ENCODE data around the gene DNAJC30. TPM values are rescaled to one million over a fixed set of nuclear protein-coding genes. Genes with fewer than 3 reads are reported as not detected.

DNAJC30 gene
- polyA plus RNA-seq, 12 donors = 4.9 to 11.3 (median 6.5) TPM; not detected in 1

GRCh38 chr7:73652541-73652949 is 30.7 kb downstream of the DNAJC30 start:
- DNase-seq = no peak

GRCh38 chr7:73650524-73650923 is 32.7 kb downstream of the DNAJC30 start:
- DNase-seq = no peak

- DNase-seq = no peak
Observed at GRCh38 chr7:73649576-73649975, 33.7 kb downstream of the DNAJC30 start.

- no peak for DNase-seq
Observed at GRCh38 chr7:73648593-73649332, 34.5 kb downstream of the DNAJC30 start.

- no peak for DNase-seq
Observed at GRCh38 chr7:73647725-73648592, 35.3 kb downstream of the DNAJC30 start.

GRCh38 chr7:73646785-73647724 is 36.2 kb downstream of the DNAJC30 start:
- DNase-seq = no peak

GRCh38 chr7:73645643-73646174 is 37.5 kb downstream of the DNAJC30 start:
- no peak for DNase-seq

- no peak for DNase-seq
Observed at GRCh38 chr7:73644688-73645286, 38.5 kb downstream of the DNAJC30 start.

GRCh38 chr7:73642834-73643233 is 40.4 kb downstream of the DNAJC30 start:
- no peak for DNase-seq

- no peak for DNase-seq
Observed at GRCh38 chr7:73638911-73639310, 44.3 kb downstream of the DNAJC30 start.

GRCh38 chr7:73635428-73636200 is 47.6 kb downstream of the DNAJC30 start:
- DNase-seq = no peak

- DNase-seq = no peak
Observed at GRCh38 chr7:73633844-73634243, 49.4 kb downstream of the DNAJC30 start.

GRCh38 chr7:73633323-73633722 is 49.9 kb downstream of the DNAJC30 start:
- DNase-seq = no peak

- no peak for DNase-seq
Observed at GRCh38 chr7:73631558-73631957, 51.7 kb downstream of the DNAJC30 start.

Other genes with a start within 250 kb of the DNAJC30 start
- gene FZD9, start 249.7 kb downstream of the DNAJC30 start, polyA plus RNA-seq (ENCODE audit: insufficient read length in 12 of 12) = 10 to 100 TPM in 8 of 12 donors, 1 to 10 TPM in 3, not detected in 1; 3.5 to 22.7 (median 11.4) TPM
- 10 to 100 TPM in 11 of 12 donors, not detected in 1; 48.5 to 62.8 (median 55.3) TPM for gene BAZ1B, start 161.2 kb downstream of the DNAJC30 start, polyA plus RNA-seq (ENCODE audit: insufficient read length in 12 of 12)
- gene BCL7B, start 125.8 kb downstream of the DNAJC30 start, polyA plus RNA-seq (ENCODE audit: insufficient read length in 12 of 12) = 10 to 100 TPM in 11 of 12 donors, not detected in 1; 26.7 to 61.0 (median 32.3) TPM
- 10 to 100 TPM in 11 of 12 donors, not detected in 1; 21.6 to 48.7 (median 26.5) TPM for gene TBL2, start 104.9 kb downstream of the DNAJC30 start, polyA plus RNA-seq (ENCODE audit: insufficient read length in 12 of 12)
- 10 to 100 TPM in 1 of 12 donors, 1 to 10 TPM in 1, under 1 TPM in 9, not detected in 1; 0.06 to 27.3 (median 0.28) TPM for gene MLXIPL, start 58.9 kb downstream of the DNAJC30 start, polyA plus RNA-seq (ENCODE audit: insufficient read length in 12 of 12)
- 1 to 10 TPM in 10 of 12 donors, not detected in 2; 1.6 to 4.2 (median 2.2) TPM for gene VPS37D, start 15.6 kb downstream of the DNAJC30 start, polyA plus RNA-seq (ENCODE audit: insufficient read length in 12 of 12)
- 10 to 100 TPM in 11 of 12 donors, not detected in 1; 44.7 to 83.4 (median 68.9) TPM for gene BUD23, start 144 bp upstream of the DNAJC30 start, polyA plus RNA-seq (ENCODE audit: insufficient read length in 12 of 12)
- gene STX1A, start 36.2 kb upstream of the DNAJC30 start, polyA plus RNA-seq (ENCODE audit: insufficient read length in 12 of 12) = 10 to 100 TPM in 7 of 12 donors, 1 to 10 TPM in 4, not detected in 1; 6.2 to 13.1 (median 10.7) TPM
- gene ABHD11, start 55.3 kb upstream of the DNAJC30 start, polyA plus RNA-seq (ENCODE audit: insufficient read length in 12 of 12) = 10 to 100 TPM in 8 of 12 donors, 1 to 10 TPM in 3, not detected in 1; 8.4 to 47.3 (median 10.5) TPM
- gene CLDN3, start 86.8 kb upstream of the DNAJC30 start, polyA plus RNA-seq (ENCODE audit: insufficient read length in 12 of 12) = 10 to 100 TPM in 1 of 12 donors, under 1 TPM in 6, not detected in 5; 0.19 to 14.9 (median 0.38) TPM
- 100 to 1,000 TPM in 1 of 12 donors, 10 to 100 TPM in 2, 1 to 10 TPM in 1, under 1 TPM in 7, not detected in 1; 0.30 to 105 (median 0.88) TPM for gene CLDN4, start 147.5 kb upstream of the DNAJC30 start, polyA plus RNA-seq (ENCODE audit: insufficient read length in 12 of 12)
- 1 to 10 TPM in 7 of 12 donors, under 1 TPM in 3, not detected in 2; 0.49 to 3.1 (median 1.7) TPM for gene METTL27, start 159.1 kb upstream of the DNAJC30 start, polyA plus RNA-seq (ENCODE audit: insufficient read length in 12 of 12)
- not detected for gene TMEM270, start 177.7 kb upstream of the DNAJC30 start, polyA plus RNA-seq (ENCODE audit: insufficient read length in 12 of 12)